H9 (cell line): ENCODE results near the gene LCE1C. TPM values are rescaled to one million over a fixed set of nuclear protein-coding genes. Genes with fewer than 3 reads are reported as not detected.

Experiments
- DNase-seq: peaks from one replicate; pipeline ENCODE4 v3.0.0-alpha.2; 2017
- H2AFZ ChIP-seq: one replicate; pipeline ENCODE4 v1.6.1; 2013; ENCODE audit warnings: mild to moderate bottlenecking, low read length, control low read depth, moderate library complexity
- H2AK5ac ChIP-seq: 2 replicates; pipeline ENCODE4 v1.6.1; 2013; ENCODE audit warnings: low read length, control low read depth, mixed read lengths; ENCODE audit not compliant: insufficient read length
- H2BK120ac ChIP-seq: one replicate; pipeline ENCODE4 v1.6.1; 2013; ENCODE audit warnings: low read depth, mild to moderate bottlenecking, low read length, control low read depth, inconsistent platforms; ENCODE audit not compliant: poor library complexity, severe bottlenecking
- H2BK12ac ChIP-seq: 2 replicates; pipeline ENCODE4 v1.6.1; 2013; ENCODE audit warnings: low read length, control low read depth, mixed read lengths, low read depth; ENCODE audit not compliant: insufficient read length
- H2BK15ac ChIP-seq: 2 replicates; pipeline ENCODE4 v1.6.1; 2013; ENCODE audit warnings: low read depth, low read length, control low read depth
- H2BK20ac ChIP-seq: one replicate; pipeline ENCODE4 v1.6.1; 2013; ENCODE audit warnings: low read depth, mild to moderate bottlenecking, low read length, control low read depth, inconsistent platforms; ENCODE audit not compliant: poor library complexity, severe bottlenecking
- H2BK5ac ChIP-seq: 2 replicates; pipeline ENCODE4 v1.6.1; 2013; ENCODE audit warnings: low read length, control low read depth, mixed read lengths; ENCODE audit not compliant: insufficient read length
- H3K14ac ChIP-seq: 2 replicates; pipeline ENCODE4 v1.6.1; 2013; ENCODE audit warnings: low read length, control low read depth; ENCODE audit not compliant: insufficient read depth
- H3K18ac ChIP-seq: 2 replicates; pipeline ENCODE4 v1.6.1; 2013; ENCODE audit warnings: low read depth, mild to moderate bottlenecking, mixed read lengths, low read length, control low read depth; ENCODE audit not compliant: insufficient read length
- H3K23ac ChIP-seq: 2 replicates; pipeline ENCODE4 v1.6.1; 2013; ENCODE audit warnings: low read length, control low read depth, mixed read lengths, low read depth; ENCODE audit not compliant: insufficient read length
- H3K23me2 ChIP-seq: 2 replicates; pipeline ENCODE4 v1.6.1; 2013; ENCODE audit warnings: low read depth, mild to moderate bottlenecking, mixed read lengths, low read length, control low read depth; ENCODE audit not compliant: insufficient read length, poor library complexity, severe bottlenecking
- H3K27ac ChIP-seq: 2 replicates; pipeline ENCODE4 v1.5.1; 2013; ENCODE audit warnings: low read length, control low read depth, mixed read lengths, low read depth; ENCODE audit not compliant: insufficient read length
- H3K27me3 ChIP-seq: 2 replicates; pipeline ENCODE4 v1.6.1; 2013; ENCODE audit warnings: low read length, control low read depth, inconsistent platforms; ENCODE audit not compliant: insufficient read depth
- H3K4ac ChIP-seq: 2 replicates; pipeline ENCODE4 v1.6.1; 2013; ENCODE audit warnings: low read depth, mild to moderate bottlenecking, control low read depth, inconsistent platforms, low read length, moderate library complexity
- H3K4me1 ChIP-seq: 2 replicates; pipeline ENCODE4 v1.6.1; 2013; ENCODE audit warnings: low read length, control low read depth, inconsistent platforms; ENCODE audit not compliant: insufficient read depth
- H3K4me2 ChIP-seq: 2 replicates; pipeline ENCODE4 v1.6.1; 2013; ENCODE audit warnings: low read length, control low read depth, mixed read lengths; ENCODE audit not compliant: insufficient read length, insufficient read depth
- H3K56ac ChIP-seq: 2 replicates; pipeline ENCODE4 v1.6.1; 2013; ENCODE audit warnings: low read depth, mild to moderate bottlenecking, mixed read lengths, low read length, control low read depth; ENCODE audit not compliant: insufficient read length
- H3K79me1 ChIP-seq: 2 replicates; pipeline ENCODE4 v1.6.1; 2013; ENCODE audit warnings: low read depth, mild to moderate bottlenecking, moderate library complexity, low read length, control low read depth, inconsistent platforms; ENCODE audit not compliant: insufficient read depth, poor library complexity, severe bottlenecking
- H3K79me2 ChIP-seq: 2 replicates; pipeline ENCODE4 v1.6.1; 2013; ENCODE audit warnings: low read length, control low read depth, inconsistent platforms; ENCODE audit not compliant: insufficient read depth
- H3K9ac ChIP-seq: 2 replicates; pipeline ENCODE4 v1.6.1; 2013; ENCODE audit warnings: low read length, control low read depth, mixed read lengths; ENCODE audit not compliant: insufficient read length; ENCODE audit errors: extremely low read depth
- H3K9me3 ChIP-seq: one replicate; pipeline ENCODE4 v1.6.1; 2013; ENCODE audit warnings: low read depth, low read length, inconsistent platforms; ENCODE audit not compliant: control insufficient read depth
- H3T11ph ChIP-seq: one replicate; pipeline ENCODE4 v1.6.1; 2013; ENCODE audit warnings: mild to moderate bottlenecking, low read length, control low read depth, inconsistent platforms
- H4K20me1 ChIP-seq: one replicate; pipeline ENCODE4 v1.6.1; 2013; ENCODE audit not compliant: control insufficient read depth, insufficient read length, insufficient read depth
- H4K5ac ChIP-seq: 2 replicates; pipeline ENCODE4 v1.6.1; 2013; ENCODE audit warnings: low read depth, mild to moderate bottlenecking, mixed read lengths, low read length, control low read depth; ENCODE audit not compliant: insufficient read length
- H4K8ac ChIP-seq: replicated peaks from 2 replicates; pipeline ENCODE4 v1.6.1; 2013; ENCODE audit warnings: low read length, control low read depth, mixed read lengths, low read depth; ENCODE audit not compliant: insufficient read length
- H4K91ac ChIP-seq: 2 replicates; pipeline ENCODE4 v1.6.1; 2013; ENCODE audit warnings: low read depth, mild to moderate bottlenecking, moderate library complexity, mixed read lengths, low read length, control low read depth; ENCODE audit not compliant: insufficient read length
- H3K27ac Mint-ChIP-seq, 3 experiments: 2 replicates in 2 of 3; 3 replicates in 1 of 3; pipeline ENCODE4 v1.8.0; 2020 to 2021; ENCODE audit warnings: mixed read lengths in 3 of 3, mild to moderate bottlenecking in 1 of 3, moderate library complexity in 1 of 3
- H3K27me3 Mint-ChIP-seq: 2 replicates; pipeline ENCODE4 v1.8.0; 2021; ENCODE audit warnings: low read depth, mild to moderate bottlenecking, moderate library complexity, mixed read lengths
- H3K36me3 Mint-ChIP-seq, 3 experiments: 2 replicates in 2 of 3; 3 replicates in 1 of 3; pipeline ENCODE4 v1.8.0; 2020 to 2021; ENCODE audit warnings: low read depth in 3 of 3, mixed read lengths in 3 of 3; ENCODE audit not compliant: insufficient read depth in 1 of 3
- H3K4me1 Mint-ChIP-seq, 2 experiments: 2 replicates each; pipeline ENCODE4 v1.8.0; 2020; ENCODE audit warnings: mixed read lengths in 2 of 2
- H3K4me3 Mint-ChIP-seq, 2 experiments: 2 replicates in 1 of 2; 3 replicates in 1 of 2; pipeline ENCODE4 v1.8.0; 2020 to 2021; ENCODE audit warnings: mild to moderate bottlenecking in 2 of 2, mixed read lengths in 2 of 2, moderate library complexity in 1 of 2
- H3K9me3 Mint-ChIP-seq, 2 experiments: 2 replicates in 1 of 2; 3 replicates in 1 of 2; pipeline ENCODE4 v1.8.0; 2020; ENCODE audit warnings: mild to moderate bottlenecking in 2 of 2, mixed read lengths in 2 of 2, moderate library complexity in 1 of 2
- WGBS: extraction: QIAGEN DNeasy Blood & Tissue Kit; methylation state at CpG from one replicate; pipeline ENCODE4 v1.1.7; 2013; ENCODE audit warnings: missing lambda C conversion rate, low lambda C conversion rate, mixed read lengths; ENCODE audit not compliant: insufficient read length; ENCODE audit errors: extremely low coverage; 5-methylcytosine and 5-hydroxymethylcytosine counted together
- total RNA-seq: library from RNA; stranded (reverse); gene quantifications from 2 replicates; pipeline ENCODE4 v1.2.1, GENCODE V29; 2021
- TF ChIP-seq, protein P1 (sequence below): fragments of 200-600 bp; sonication (generic); conservative IDR thresholded peaks from 3 replicates; pipeline ENCODE4 v1.8.0; 2021; ENCODE audit warnings: antibody characterized with exemption, mild to moderate bottlenecking

Gene LCE1C
- total RNA-seq, 1 experiment from 2014 or later: not detected

- Histone ChIP-seq H2BK5ac (no peak within 1 kb of the TSS), H3K27me3 (no peaks in the 10 kb centered on the region), H4K20me1 (no peaks in the 10 kb centered on the region), H3K79me2 (no peaks in the 10 kb centered on the region), H3T11ph (no peak within 1 kb of the TSS), H3K4ac (no peak within 1 kb of the TSS), H3K9ac (no peak within 1 kb of the TSS), H4K91ac (no peak within 1 kb of the TSS), H3K56ac (no peak within 1 kb of the TSS), H3K14ac (no peak within 1 kb of the TSS), H3K27ac (no peak within 1 kb of the TSS), H3K79me1 (no peaks in the 10 kb centered on the region), H2BK15ac (no peak within 1 kb of the TSS), H4K8ac (no peak within 1 kb of the TSS), H3K4me2 (no peak within 1 kb of the TSS), H3K23ac (no peak within 1 kb of the TSS), H3K18ac (no peak within 1 kb of the TSS), H2BK20ac (no peak within 1 kb of the TSS), H2AFZ (no peak within 1 kb of the TSS), H2AK5ac (no peak within 1 kb of the TSS), H3K9me3 (peaks cover 65% of the 10 kb centered on the region), H2BK120ac (no peak within 1 kb of the TSS), H3K23me2 (no peaks in the 10 kb centered on the region), H3K4me1 (no peaks in the 10 kb centered on the region), H2BK12ac (no peak within 1 kb of the TSS), H4K5ac (no peak within 1 kb of the TSS)
- Mint-ChIP-seq H3K36me3 (peaks cover 5 to 32% (median 23%) of the 10 kb centered on the region in 3 experiments), H3K9me3 (peaks cover 85 to 93% of the 10 kb centered on the region in 2 experiments), H3K27me3 (no peaks in the 10 kb centered on the region; the same call in 1 of the 2 replicates), H3K4me1 (no peaks in the 10 kb centered on the region), H3K4me3 (no peak within 1 kb of the TSS), H3K27ac (no peak within 1 kb of the TSS)
- TF ChIP-seq, protein P1, sequence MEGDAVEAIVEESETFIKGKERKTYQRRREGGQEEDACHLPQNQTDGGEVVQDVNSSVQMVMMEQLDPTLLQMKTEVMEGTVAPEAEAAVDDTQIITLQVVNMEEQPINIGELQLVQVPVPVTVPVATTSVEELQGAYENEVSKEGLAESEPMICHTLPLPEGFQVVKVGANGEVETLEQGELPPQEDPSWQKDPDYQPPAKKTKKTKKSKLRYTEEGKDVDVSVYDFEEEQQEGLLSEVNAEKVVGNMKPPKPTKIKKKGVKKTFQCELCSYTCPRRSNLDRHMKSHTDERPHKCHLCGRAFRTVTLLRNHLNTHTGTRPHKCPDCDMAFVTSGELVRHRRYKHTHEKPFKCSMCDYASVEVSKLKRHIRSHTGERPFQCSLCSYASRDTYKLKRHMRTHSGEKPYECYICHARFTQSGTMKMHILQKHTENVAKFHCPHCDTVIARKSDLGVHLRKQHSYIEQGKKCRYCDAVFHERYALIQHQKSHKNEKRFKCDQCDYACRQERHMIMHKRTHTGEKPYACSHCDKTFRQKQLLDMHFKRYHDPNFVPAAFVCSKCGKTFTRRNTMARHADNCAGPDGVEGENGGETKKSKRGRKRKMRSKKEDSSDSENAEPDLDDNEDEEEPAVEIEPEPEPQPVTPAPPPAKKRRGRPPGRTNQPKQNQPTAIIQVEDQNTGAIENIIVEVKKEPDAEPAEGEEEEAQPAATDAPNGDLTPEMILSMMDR: no peak
- no CpG with 5 or more reads among the region's 6 CpGs for WGBS
- DNase-seq: no peak
Observed at GRCh38 chr1:152774875-152775274, 31.6 kb downstream of the LCE1C start, which contains the start of gene LCE1F. Gene LCE1F, plus strand, starts transcription at chr1:152775140. Its CDS starts 1,232 bp downstream, at chr1:152776372.
